GM18508 (cell line): ENCODE measurements around the gene ABRAXAS1.

Source experiments
- ATAC-seq: cut with Tn5 transposase; IDR thresholded peaks from one replicate; pipeline ENCODE4 v1.9.1; 2021; ENCODE audit warnings: moderate number of reproducible peaks; ENCODE audit not compliant: insufficient read depth, unreplicated experiment

Gene ABRAXAS1

DNA sequence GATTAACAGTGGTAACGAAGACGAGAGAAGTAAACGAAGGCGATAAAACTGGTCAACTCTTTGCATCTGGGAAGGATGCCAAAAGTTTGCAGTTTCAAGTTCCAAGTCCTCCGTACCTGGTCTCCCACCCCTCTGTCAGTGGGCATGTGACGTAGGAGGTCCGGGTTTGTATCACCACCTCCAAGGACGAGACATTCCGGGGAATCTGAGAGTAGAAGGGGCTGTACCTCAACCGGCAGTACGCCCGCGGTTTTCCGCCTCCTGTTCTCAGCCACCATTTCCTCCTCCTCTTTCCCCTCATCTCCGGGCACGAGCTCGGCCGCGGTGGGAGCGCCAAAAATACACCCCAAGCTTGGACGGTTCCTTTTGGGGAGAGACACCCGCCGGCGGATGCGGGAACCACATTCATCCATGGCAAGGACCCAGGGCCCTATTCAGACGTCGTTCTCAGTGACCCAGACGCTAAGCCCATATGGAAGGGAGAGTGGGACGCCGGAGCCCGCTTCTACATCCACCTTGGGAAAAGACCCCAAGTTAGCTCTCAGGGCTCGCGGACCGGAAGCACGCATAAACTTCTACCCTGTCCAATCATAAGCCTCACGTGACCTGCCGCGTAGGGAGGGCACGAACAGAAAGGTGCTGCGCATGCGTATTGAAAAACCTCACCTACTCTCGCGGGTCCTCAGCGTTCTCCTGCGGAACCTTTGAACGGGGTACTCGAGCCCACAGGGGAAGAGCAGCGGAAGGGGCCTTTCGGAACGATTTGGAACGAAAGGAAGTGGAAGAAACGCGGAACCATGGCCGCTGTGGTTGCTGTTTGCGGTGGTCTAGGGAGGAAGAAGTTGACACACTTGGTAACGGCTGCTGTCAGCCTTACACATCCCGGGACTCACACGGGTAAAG lies 29.4 kb downstream of the ABRAXAS1 start, which contains the start of the genes HELQ and MRPS18C:
Gene HELQ (minus strand): TSS at position 543 of the 903 bp plus-strand sequence. CDS start 130 bp downstream, at position 413.
Gene MRPS18C (plus strand): TSS at position 778 of the 903 bp plus-strand sequence. CDS start 20 bp downstream, at position 798.
- peak; percentile 92 for ATAC-seq

DNA sequence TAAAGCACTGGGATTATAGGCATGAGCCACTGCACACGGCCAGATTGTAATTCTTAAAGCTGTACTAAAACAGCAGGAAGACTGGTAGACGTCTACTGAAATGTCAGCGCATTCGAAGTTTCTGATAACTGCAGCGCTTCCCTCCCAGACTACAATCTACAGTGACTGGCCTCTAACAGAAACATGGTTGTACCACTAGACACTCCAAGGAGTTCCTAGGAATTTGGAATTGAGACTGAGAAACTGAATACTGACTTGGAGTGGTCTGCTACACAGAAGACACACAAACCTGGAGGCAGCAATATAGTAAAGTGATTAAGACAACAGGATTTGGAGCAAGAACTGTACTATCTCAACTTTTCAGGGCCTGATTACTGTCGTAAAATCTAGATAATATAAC lies 30.2 kb downstream of the ABRAXAS1 start:
- no peak for ATAC-seq

GRCh38 chr4:83449009-83449408 lies 35.9 kb downstream of the ABRAXAS1 start:
- no peak for ATAC-seq

DNA sequence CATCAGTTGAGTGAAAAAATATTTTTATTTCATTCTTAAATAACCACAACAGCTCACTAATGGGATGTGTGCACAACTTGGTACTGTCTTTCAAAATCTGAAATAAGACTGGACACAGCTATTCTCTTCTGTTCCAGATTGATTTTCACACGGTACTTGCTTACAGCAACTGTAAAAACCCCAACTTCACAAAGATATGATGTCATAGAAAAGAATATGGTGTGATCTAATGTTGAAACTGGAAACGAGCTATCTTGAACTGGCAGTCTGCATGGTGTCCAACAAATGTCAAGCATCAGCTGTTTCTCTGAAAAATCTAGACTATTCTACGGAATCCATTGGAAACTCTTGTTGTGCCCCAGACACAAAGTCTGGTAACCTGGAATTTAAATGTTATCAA lies 44.0 kb downstream of the ABRAXAS1 start:
- ATAC-seq = no peak

DNA sequence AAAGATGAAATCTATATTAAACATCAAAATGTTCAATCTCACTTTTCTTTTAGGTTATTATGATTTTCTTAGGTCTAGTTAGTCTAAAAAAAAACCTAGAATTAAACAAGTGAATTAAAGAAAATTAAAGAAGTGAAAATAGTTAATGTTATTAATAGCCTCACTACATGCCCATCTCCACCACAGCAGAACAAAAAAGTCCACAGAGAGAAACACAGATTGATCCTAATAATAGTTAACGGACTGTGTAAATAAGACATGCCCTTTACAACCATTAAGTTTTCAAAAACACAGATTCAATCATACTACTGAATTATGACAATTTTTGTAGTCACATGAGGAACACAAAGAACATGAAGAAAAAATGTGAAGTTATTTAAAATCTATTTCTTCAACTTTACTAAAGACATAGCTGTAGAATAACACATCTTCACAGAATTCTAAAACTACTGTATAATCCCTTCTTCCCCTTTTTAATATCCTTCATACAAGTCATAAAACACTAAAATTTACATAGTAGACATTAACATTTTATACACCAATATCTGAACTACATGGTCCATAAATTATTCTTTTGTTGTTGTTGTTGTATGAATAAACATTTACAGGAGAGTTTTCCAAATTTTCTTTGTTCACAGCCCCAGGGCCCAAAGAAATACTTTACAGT lies 44.6 kb downstream of the ABRAXAS1 start:
- ATAC-seq = no peak

DNA sequence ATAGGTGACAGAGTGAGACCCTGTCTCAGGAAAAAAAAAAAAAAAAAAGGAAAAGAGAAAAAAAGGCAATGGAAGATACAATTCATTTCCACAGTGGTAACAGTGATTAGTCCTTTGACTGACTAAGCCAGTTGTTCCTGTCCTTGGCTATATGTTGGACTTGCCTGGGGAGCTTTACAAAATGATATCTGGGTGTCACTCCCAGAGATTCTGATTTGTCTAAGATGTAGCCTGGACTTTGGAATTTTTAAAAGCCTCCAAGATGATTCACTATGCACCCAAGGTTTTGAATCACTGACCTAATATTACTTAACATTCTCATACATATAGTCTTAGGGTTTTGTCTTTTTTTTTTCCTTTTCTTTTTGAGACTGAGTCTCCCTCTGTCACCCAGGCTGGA lies 46.2 kb downstream of the ABRAXAS1 start:
- ATAC-seq = no peak

DNA sequence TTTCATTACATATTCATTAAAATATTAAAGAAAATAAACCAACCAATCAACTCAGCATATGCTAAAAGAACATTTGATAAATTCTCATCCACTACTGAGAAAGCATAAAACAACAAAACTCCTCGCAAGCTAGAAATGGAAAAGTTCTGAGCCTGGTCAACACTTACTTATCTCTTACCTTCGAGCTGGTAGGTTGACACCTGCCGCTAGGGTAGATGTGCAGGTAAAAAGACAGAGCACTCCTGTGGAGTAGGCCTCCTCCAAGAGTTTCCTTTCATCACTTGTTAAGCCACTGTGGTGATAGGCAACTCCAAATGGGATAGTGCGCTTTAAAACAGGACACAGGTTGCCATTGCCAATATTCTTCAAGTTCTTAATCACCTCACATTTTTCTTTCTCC lies 48.2 kb downstream of the ABRAXAS1 start:
- ATAC-seq = no peak

DNA sequence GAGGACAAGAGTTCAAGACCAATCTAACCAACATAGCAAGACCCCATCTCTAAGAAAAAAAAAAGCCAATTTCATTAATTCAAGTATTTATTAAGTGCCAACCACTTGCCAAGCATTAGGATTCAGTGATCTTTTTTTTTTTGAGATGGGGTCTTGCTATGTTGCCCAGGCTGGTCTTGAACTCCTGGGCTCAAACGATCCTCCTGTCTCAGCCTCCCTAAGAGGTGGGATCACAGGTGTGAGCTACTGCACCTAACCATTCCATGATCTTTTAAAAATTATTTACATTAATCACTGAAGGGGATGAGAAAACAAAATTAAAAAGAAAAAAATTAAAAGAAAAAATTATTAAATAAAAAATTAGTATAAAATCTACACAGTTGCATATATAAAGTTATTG lies 53.7 kb downstream of the ABRAXAS1 start:
- no peak for ATAC-seq

DNA sequence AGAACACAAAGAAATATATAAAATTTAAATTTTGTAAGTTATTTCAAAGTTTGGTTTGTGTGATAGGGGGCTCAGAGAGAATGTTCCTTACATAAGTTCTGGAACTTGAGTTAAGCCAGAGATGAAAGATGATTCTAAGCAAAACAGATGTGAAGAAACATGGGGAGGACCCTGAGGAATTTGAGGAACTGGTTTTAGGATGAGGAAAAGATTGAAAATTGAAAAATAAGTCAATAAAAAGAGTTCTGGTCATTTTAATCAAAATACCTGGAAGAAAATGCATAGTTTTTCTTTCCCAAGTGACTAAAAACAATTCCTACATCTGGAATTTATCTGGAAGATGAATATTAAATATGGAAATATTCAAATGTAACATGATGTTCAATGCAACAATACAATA lies 66.7 kb downstream of the ABRAXAS1 start:
- ATAC-seq = no peak

- ATAC-seq = no peak
These were observed 67.3 kb downstream of the ABRAXAS1 start for GRCh38 chr4:83417566-83417965.

- no peak for ATAC-seq
These were observed 71.2 kb downstream of the ABRAXAS1 start for GRCh38 chr4:83413676-83414075.
